Ovary (tissue), 3 donors: ENCODE measurements around the gene TLR1.

ENCODE experiments used
- CTCF ChIP-seq, 3 donors: fragments of 450-650 bp in 2 of 3; fragments of 200-600 bp in 1 of 3; IDR thresholded peaks; one replicate each; pipeline versions ENCODE4 v1.5.1 to v1.8.0; 2016 to 2022; ENCODE audit warnings: antibody characterized with exemption in 3 of 3, mild to moderate bottlenecking in 1 of 3
- EP300 ChIP-seq: sonication (generic); formaldehyde crosslinking; IDR thresholded peaks from one replicate; pipeline ENCODE4 v1.6.1; 2017; ENCODE audit warnings: antibody characterized with exemption
- donor health status: DM: no; HTN: no; CAD: no.

- no peak for TF ChIP-seq CTCF (IDR thresholded peaks at IDR 0.05)
- TF ChIP-seq EP300 = no peak
These were observed 32.7 kb upstream of the TLR1 start for GRCh38 chr4:38837334-38837733.
